ENCODE results near the gene BMP8B. TPM values are rescaled to one million over a fixed set of nuclear protein-coding genes. Genes with fewer than 3 reads are reported as not detected.
"Not testable (repeated sequence)": the region's sequence is repeated elsewhere in the genome, so short reads cannot be mapped to it uniquely, and the experiment has no call there.

BMP8B gene
- total RNA-seq, 1 experiment from 2014 or later: 1.7 TPM

DNA sequence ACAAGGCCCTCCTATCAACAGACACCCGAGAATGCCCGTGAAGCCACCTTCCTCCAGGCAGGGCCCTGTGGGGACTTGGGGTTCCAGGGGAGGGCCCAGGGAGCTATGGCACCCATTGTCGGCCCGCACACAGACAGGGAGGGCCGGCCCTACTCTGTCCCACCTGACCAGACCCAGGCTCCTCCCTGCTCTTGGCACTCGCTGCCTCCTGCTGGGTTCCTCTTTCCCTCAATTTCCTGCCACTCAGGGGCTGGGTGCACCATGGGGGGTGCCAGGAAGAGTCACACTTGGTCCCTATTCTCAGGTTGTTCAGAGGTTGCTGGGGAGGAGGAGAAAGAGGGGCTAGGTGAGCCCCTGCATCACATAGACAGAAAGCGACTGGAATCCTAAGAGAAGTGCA, 9.5 kb downstream of the BMP8B start:
- DNase-seq (ENCODE audit: extremely low read depth, low read depth): no peak

- DNase-seq (ENCODE audit: extremely low read depth, low read depth): not testable (repeated sequence)
Observed at GRCh38 chr1:39778463-39779099, 10.1 kb downstream of the BMP8B start.

DNA sequence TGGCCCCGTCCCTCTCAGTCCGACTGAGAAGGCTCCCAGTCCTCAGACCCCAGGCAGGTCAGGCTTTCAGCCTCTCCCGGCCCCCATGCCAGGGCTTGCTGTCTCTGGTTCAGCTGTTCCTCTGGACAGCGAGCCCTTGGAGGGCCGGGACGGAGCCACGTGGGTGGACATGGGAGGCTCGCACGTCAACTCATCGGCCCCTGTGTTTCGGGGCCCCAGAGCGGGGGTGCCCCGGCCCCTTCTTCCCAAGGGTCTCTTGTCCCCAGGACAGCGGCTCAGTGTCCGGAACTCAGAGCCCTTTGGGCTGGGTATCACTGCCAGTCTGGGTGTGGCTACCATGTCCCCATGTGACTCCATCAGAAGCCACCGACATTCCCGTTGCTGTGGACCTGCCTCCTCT, 10.8 kb downstream of the BMP8B start:
- DNase-seq (ENCODE audit: extremely low read depth, low read depth): not testable (repeated sequence)

- no peak for DNase-seq (ENCODE audit: extremely low read depth, low read depth)
Observed at GRCh38 chr1:39777306-39777705, 11.4 kb downstream of the BMP8B start.

DNA sequence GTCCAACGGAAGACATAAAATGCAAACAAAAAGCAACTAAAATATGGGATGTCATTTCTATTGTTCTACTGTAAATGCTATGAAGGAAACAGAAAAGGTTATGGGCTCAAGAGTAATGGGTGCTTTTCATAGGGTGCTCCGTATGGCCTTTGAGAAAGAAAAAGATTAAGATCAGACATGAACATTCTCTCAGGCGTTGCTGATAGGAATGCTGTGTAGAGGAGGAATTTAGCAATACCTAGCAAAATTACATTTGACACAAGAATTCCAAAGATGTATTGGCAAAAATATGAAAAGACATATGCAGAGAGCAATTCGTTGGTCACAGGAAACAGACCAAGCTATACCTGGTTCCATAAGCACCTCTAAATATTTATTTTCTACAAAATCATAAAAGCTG, 11.8 kb downstream of the BMP8B start:
- no peak for DNase-seq (ENCODE audit: extremely low read depth, low read depth)

DNA sequence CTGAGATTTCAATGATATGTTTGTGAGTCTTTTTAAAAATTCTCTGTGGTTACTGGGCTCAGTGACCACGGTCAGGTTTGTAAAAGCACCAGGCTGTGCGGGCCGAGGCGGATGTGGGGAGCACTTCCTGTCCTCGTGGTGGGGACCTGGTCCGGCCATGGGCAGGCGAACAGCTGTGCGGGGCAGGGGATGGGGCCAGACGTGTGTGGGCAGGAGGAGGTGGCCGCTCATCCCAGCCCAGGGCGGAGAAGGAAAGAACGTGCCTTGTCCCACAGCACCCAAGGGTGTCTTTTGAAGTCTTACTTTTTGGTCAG, 12.3 kb downstream of the BMP8B start:
- no peak for DNase-seq (ENCODE audit: extremely low read depth, low read depth)

- not testable (repeated sequence) for DNase-seq (ENCODE audit: extremely low read depth, low read depth)
Observed at GRCh38 chr1:39775676-39776399, 12.8 kb downstream of the BMP8B start.

DNA sequence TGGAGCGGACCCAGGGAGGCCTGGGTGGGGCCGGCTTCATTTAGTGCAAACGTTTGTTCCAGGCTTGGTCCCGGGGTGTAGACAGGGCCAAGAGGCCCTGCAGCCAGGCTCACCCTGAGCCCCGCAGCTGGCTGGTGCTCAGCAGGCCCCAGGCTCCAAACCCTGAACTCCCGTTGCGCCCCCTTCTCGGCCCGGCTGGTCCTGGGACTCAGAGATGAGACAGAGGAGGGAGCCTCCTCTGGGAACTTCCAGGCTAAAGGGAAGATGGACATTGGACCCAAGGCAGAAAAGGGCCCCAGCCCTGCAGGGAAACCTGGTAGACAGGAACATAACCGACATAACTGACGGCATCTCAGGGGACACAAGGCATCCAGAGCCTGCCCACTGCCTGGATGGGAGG, 13.5 kb downstream of the BMP8B start:
- DNase-seq (ENCODE audit: extremely low read depth, low read depth): not testable (repeated sequence)

- DNase-seq (ENCODE audit: extremely low read depth, low read depth): not testable (repeated sequence)
Observed at GRCh38 chr1:39773369-39773979, 15.2 kb downstream of the BMP8B start.

GRCh38 chr1:39771022-39771532, 17.6 kb downstream of the BMP8B start, which contains the start of gene OXCT2:
TSS of gene OXCT2 (minus strand) at chr1:39771348. CDS start at chr1:39771255, 93 bp downstream.
- not testable (repeated sequence) for DNase-seq (ENCODE audit: extremely low read depth, low read depth)

- DNase-seq (ENCODE audit: extremely low read depth, low read depth): not testable (repeated sequence)
Observed at GRCh38 chr1:39770100-39771021, 18.3 kb downstream of the BMP8B start.

DNA sequence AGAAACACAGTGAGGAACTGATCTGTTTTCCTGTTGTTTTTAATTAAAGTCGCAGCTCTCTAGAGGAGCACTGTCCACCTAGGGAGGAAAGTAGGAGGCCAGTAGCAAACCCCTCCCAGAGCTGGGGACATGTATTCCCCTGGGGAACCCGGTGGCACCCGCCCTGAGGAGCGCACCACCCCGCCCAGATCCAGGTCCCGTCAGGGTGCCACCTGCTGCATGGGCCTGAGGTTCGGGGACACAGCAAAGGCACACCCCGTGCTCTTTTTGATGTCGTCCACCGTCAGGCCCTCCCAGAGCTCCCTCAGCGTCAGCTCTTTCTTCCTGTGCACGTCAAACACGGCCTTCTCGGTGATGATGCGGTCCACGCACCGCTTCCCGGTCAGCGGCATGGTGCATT, 19.2 kb downstream of the BMP8B start:
- DNase-seq (ENCODE audit: extremely low read depth, low read depth): not testable (repeated sequence)

DNA sequence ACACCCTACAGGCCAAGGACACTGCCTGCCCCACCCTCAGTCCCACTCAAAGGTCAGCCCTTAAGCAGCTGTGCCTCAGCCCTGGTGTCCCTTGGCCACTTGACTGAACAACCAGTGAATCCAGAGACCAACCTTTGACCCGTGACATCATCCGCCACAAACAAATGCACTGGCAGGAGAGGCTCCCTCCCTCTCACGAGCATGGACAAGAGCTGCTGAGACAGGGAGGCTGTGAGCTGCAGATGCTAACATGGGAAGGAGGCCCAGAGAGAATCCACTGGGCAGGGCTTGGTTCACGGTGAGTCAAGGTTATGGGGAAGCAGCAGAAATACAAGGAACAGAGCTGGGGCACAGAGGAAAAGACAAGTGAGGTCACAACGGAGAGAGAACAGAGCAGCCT, 22.2 kb downstream of the BMP8B start:
- DNase-seq (ENCODE audit: extremely low read depth, low read depth): not testable (repeated sequence)

DNA sequence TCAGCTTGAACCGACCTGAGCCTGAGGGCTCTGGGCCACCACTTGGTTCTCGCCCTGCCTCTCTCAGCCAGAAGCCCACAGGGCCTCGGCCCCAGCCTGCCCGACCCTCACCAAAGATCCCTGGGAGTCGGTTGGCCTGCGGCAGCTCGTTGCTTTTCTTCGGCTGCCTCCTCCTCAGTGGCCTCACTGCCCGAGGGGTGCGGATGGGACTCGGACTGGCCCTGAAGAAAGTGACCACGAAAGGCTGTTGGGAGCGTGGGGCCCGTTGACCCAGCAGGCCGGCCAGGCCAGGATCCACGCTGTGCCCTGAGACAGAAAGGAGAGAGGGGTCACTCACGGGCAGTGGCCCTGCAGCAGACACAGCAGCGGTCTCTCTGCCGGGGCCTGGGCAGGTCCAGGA, 24.2 kb downstream of the BMP8B start:
- DNase-seq (ENCODE audit: extremely low read depth, low read depth): not testable (repeated sequence)

DNA sequence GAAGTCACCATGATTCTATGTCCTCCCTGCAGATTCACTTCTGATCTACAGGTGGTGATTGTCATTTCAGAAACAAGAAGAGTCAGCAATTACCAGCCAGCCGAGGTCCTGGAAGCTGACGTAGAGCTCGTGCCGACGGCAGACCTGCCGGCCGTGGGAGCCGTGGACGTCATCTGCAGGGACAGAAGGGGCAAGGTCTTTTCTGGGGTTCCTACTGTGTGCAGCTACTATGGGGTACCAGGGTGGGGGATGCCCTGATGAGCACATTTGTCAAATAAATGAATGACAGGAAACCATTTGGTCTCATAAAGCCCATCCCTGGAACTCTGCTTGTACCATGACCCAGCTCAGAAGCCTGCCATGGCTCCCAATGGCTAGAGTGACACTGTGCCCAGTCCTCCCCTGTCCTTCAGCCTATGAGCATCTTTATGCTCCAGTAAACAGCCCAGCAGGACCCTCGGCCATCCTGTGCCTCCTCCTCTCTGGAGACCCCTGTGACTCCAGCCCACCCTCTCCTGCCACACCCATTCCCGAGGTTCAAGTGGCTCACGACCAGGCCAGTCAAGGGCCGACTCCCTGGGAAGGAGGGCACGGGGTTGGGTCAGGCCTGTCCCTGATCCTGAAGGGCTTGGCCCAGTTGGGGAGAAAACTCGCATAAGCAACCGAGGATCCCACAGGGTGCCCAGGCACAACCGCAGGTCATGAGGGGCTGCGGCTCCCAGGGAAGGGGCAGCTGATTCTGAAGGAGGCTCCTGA, 24.9 kb downstream of the BMP8B start:
- not testable (repeated sequence) for DNase-seq (ENCODE audit: extremely low read depth, low read depth)

- no peak for DNase-seq (ENCODE audit: extremely low read depth, low read depth)
Observed at GRCh38 chr1:39762550-39763540, 25.8 kb downstream of the BMP8B start.

GRCh38 chr1:39761557-39762260, 27.0 kb downstream of the BMP8B start:
- DNase-seq (ENCODE audit: extremely low read depth, low read depth): no peak

DNA sequence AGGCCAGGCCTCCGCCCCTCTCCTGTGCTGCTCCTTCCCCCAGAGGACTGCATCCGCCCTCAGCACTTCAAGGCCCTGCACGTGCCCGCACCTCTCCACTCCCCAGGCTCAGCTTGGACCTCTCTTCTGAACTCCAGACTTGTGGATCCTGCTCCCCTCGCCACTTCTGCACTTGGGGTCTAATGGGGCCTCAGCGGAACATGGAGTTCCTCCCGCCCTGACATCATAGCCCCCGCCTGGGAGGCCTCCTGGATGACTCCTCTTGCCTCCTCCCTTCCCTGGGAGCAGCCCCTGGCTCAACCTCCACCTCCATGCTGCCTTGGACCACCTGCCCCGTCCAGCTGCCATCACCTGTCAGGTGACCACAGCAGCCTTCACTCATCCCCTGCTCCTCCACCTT, 27.6 kb downstream of the BMP8B start:
- DNase-seq (ENCODE audit: extremely low read depth, low read depth): no peak
